Measurements from ENCODE around the gene MMP19. TPM values are rescaled to one million over a fixed set of nuclear protein-coding genes. Genes with fewer than 3 reads are reported as not detected.
"Not testable (repeated sequence)": the region's sequence is repeated elsewhere in the genome, so short reads cannot be mapped to it uniquely, and the experiment has no call there.

The MMP19 gene, protein sequence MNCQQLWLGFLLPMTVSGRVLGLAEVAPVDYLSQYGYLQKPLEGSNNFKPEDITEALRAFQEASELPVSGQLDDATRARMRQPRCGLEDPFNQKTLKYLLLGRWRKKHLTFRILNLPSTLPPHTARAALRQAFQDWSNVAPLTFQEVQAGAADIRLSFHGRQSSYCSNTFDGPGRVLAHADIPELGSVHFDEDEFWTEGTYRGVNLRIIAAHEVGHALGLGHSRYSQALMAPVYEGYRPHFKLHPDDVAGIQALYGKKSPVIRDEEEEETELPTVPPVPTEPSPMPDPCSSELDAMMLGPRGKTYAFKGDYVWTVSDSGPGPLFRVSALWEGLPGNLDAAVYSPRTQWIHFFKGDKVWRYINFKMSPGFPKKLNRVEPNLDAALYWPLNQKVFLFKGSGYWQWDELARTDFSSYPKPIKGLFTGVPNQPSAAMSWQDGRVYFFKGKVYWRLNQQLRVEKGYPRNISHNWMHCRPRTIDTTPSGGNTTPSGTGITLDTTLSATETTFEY
- not detected for total RNA-seq

DNA sequence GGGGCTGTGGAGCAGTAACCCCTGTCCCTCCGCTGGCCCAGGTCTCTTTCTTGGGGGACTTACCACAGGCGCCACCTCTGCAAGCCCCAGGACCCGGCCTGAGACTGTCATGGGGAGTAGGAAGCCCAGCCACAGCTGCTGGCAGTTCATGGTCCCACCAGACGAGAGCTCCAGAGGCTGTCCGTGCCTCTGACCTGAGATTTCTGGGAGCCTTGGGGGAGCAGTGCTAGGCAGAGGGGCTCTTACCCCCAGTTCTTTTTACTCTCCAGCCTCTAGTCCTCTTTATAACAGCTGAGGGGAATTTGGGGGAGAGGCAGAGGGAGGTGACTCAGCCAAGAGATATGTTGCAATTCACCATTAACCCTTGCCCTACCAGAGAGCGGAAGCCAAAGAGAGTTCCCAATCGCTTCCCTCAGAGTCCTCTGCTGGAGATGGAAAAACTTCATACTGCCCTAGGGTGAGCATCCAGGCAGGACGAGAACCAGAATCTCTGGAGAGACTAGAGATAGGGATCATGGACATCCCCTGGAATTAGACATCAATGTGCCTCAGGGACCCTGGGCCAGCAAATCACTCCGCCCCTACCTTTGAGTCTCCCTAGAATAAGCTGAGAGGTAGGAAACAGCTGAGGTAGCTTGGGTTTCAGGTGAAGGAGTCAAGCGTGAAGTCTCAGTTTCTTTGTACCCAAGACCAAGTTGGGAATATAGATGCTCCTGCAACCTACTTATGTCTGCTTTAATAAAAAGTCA lies at the start of gene MMP19:
MMP19 (minus strand) TSS at position 256 of the 749 bp plus-strand sequence; CDS start at position 150, 106 bp downstream.
- DNase-seq (ENCODE audit: low spot score in 2 of 2), result no peak
- FAIRE-seq, result no peak

DNA sequence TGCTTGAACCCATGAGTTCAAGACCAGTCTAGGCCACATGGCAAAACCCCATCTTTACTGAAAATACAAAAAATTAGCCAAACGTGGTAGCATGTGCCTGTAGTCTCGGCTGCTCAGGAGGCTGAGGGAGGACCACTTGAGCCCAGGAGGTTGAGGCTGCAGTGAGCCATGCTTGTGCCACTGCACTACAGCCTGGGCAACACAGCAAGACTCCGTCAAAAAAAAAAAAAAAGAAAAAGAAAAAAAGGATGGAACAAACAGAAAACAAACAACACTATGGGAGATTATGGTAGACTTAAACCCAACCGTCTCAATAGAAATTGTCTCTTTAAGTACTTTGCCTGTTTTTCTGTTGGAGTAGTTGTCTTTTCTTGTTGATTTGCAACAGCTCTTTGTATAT lies 48.6 kb upstream of the MMP19 start:
- DNase-seq (ENCODE audit: low spot score in 2 of 2) (no peak), FAIRE-seq (no peak)

DNA sequence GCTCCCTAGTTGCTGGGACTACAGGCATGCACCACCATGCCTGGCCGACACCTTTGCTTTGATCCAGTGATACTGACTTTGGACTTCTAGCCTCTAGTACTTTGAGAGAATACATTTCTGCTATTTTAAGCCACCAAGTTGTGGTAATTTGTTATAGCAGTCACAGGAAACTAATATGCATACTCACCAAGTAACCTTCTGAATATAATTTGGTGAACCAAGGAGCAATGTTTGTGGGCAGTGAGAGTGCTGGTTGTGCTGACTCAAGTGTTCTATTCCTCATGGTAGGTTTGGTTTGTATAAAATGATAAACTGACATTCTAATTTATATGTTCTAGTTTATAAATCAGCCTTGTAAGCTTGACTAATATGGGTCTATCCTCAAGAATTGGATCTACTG lies 42.4 kb upstream of the MMP19 start:
- FAIRE-seq, result no peak
- no peak for DNase-seq (ENCODE audit: low spot score in 2 of 2)

DNA sequence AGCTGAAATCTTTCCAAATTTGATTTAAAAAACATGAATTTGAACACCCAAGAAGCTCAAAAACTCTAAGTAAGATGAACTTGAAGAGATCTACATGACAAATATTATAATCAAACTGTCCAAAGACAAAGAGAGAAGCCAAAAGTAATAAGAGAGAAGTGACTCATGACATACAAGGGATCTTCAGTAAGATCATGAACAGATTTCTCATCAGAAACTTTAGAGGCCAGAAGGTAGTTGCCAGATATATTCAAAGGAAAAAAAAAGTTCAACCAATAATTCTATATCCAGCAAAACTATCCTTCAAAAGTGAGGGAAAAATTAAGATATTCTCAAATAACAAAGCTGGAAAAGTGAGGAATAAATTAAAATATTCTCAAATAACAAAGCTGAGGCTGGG lies 35.1 kb upstream of the MMP19 start:
- FAIRE-seq (no peak), DNase-seq (ENCODE audit: low spot score in 2 of 2) (no peak)

DNA sequence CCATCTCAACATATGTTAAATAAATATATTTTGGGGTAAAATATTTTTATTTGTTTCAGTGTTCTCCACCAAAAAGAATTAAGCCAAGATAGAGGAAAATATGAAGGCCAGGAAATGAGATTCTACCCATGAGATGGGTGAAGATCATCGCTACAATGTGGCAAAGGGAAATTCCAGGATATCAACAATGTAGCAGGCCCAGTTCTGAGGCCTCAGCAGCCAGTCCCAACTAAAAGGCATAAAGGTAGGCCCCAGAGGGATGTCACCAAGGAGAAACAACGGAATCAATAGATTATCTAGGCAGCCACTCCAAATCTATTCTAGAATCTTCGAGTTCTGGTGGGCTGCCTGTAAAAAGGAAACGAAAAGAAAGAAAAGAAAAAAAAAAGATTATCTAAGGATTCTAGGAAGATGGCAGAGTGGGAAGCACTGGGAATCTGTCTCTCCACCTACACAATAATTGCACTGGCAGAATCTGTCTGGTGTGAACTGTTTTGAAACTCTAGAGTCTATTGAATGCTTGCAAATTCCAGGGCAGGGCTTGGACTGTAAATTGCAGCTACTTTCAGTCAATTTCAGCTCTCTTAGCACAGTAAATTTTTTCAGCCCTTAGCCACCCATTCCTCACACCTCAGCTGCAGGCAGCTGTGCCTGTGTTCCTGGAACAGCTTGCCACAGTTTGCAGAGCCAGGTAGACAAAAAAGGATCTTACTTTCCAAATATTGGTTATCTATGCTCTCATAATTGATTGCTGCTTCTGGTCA lies 33.1 kb upstream of the MMP19 start:
- DNase-seq (ENCODE audit: low spot score in 2 of 2) (no peak), FAIRE-seq (no peak)

DNA sequence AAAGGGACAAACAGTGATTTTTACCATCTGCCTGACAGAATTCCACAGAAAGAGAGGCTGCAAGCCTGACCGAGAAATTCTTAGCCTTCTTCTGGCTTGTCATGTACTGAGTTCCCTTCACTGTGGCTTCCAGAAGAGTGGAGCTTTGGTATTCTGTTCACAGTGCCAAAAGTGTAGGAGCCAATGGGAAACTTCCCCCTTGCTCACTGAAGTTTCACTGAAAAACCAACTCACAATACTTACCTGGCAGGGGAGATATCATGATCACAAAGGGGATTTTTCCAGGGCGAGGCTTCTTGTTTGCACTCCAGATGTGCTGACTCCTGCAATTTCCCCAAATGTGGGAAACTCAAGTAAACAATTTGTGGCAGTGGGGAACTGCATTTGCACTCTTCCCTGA lies 31.7 kb upstream of the MMP19 start:
- DNase-seq (ENCODE audit: low spot score in 2 of 2), result no peak
- no peak for FAIRE-seq

DNA sequence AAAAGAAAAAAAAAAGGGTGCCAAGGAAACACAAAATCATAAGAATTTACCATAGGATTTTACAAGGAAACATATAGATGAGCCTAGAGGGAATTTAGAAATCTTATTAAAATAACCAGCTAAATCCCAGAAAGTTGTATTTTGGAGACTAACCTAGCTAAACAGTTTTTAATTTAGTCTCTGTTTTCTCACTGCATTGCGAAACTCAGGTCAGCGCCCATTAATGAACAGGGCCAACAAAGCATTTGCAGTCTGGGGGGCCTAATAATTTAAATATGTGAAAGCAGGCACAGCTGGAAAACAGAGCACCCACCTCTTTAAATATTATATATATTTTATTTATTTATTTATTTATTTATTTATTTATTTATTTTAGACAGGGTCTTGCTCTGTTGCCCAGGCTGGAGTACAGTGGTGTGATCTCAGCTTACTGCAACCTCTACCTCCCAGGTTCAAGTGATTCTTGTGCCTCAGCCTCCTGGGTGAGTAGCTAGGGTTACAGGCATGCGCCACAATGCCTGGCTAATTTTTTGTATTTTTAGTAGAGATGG lies 23.8 kb upstream of the MMP19 start:
- DNase-seq (ENCODE audit: low spot score in 2 of 2); FAIRE-seq: not testable (repeated sequence)

DNA sequence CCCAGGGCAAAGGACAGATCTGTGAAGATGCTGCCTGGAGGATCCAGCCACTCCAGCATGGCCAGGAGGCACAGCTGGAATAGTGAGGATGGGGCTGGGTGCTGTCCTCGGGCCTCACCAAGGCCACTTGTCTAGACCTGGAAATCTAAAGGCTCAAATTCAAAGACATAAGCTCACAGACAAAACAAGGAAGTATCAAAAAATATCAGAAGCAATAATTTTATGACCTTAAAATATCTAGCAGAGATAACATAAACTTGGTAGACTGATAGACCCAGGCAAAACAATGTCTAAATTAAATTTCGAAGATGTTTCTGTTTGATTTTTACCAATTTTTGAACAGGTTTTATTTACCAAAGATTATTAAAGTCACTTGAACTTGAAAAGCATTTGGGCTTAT lies 22.6 kb upstream of the MMP19 start:
- FAIRE-seq (no peak), DNase-seq (ENCODE audit: low spot score in 2 of 2) (no peak)

DNA sequence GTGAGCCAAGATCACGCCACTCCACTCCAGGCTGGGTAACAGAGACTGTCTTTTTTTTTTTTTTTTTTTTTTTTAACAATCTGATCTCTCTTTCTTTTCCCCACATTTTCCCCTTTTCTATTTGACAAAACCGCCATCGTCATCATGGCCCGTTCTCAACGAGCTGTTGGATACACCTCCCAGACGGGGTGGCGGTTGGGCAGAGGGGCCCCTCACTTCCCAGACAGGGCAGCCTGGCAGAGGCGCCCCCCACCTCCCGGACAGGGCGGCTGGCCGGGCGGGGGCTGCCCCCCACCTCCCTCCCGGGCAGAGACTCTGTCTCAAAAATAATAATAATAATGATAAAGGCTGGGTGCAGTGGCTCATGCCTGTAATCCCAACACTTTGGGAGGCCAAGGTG lies 20.2 kb upstream of the MMP19 start:
- not testable (repeated sequence) for DNase-seq (ENCODE audit: low spot score in 2 of 2); FAIRE-seq

DNA sequence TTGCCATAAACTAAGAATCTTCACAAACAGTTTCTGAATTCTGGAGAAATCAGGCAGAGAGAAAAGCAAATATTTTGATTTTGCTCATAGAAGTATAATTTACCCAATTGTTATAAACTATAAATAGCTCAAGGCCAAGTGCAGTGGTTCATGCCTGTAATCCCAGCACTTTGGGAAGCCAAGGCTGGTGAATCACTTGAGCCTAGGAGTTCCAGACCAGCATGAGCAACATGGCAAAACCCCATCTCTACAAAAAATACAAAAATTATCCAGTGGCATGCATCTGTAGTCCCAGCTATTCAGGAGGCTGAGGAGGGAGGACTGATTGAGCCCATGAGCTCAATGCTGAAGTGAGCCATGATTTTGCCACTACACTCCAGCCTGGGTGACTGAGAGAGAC lies 19.6 kb upstream of the MMP19 start:
- FAIRE-seq, result no peak

DNA sequence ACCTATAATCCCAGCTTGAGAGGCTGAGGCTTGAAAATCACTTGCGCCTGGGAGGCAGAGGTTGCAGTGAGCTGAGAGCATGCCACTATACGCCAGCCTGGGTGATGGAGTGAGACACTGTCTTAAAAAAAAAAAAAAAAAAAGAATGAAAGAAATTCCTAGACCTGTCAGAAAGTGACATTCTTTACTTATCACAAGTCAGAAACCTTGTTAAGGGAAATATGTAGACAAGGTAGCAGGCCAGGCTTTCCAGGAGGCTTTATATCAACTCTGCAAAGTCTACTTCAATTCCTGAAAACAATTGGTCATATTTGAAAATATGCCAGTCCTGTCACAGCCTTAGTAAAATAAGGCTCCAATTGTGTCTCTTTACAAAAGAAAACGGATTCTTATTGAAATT lies 19.1 kb upstream of the MMP19 start:
- FAIRE-seq (no peak), DNase-seq (ENCODE audit: low spot score in 2 of 2) (no peak)

More for the DNA sequence above, 19.6 kb upstream of the MMP19 start:
- DNase-seq (ENCODE audit: low spot score in 2 of 2), result no peak

DNA sequence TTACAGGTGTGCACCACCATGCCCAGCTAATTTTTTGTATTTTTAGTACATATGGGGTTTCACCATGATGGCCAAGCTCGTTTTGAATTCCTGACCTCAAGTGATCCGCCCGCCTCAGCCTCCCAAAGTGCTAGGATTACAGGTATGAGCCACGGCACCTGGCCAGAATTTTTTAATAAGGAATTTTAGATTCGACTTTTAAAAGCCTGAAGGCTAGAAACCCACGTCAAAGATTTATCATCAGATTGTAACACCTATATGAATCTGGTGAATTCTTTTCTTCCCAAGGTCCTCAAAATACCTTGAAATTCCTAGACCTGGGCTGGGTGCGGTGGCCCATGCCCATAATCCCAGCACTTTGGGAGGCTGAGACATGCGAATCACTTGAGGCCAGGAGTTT lies 18.7 kb upstream of the MMP19 start:
- DNase-seq (ENCODE audit: low spot score in 2 of 2), result no peak
- no peak for FAIRE-seq

DNA sequence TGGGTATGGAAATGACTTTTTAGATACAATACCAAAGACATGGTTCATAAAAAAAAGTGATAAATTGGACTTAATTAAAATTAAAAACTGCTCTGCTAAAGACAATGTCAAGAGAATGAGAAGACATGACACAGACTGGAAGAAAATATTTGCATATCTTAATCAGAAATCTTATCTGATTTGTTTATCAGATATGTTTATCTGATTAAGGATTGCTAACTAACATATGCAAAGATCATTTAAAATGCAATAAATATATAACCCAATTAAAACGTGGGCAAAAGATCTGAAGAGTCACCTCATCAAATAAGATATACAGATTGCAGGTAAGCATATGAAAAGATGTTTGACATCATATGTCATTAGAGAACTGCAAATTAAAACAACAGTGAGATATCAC lies 10.0 kb upstream of the MMP19 start:
- FAIRE-seq (no peak), DNase-seq (ENCODE audit: low spot score in 2 of 2) (no peak)

DNA sequence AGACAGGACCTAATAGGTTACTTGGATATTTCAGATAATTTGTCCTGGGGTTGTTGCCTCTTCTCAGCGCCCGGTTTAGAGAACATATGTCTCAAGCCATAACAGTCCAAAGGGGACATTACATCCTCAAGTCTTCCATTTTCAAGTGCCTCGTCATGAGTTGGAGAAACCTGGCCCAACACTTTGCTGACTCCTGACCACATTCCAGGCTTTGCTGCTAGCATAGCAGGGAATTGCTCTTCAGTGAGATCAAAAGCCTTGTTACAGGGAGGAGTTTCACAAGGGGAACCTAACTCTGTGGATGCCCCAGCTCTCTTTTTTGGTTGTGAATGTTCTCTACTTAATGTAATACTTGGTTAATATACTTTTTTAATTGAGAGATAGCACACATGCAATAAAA lies 8.2 kb upstream of the MMP19 start:
- DNase-seq (ENCODE audit: low spot score in 2 of 2) (no peak), FAIRE-seq (no peak)

DNA sequence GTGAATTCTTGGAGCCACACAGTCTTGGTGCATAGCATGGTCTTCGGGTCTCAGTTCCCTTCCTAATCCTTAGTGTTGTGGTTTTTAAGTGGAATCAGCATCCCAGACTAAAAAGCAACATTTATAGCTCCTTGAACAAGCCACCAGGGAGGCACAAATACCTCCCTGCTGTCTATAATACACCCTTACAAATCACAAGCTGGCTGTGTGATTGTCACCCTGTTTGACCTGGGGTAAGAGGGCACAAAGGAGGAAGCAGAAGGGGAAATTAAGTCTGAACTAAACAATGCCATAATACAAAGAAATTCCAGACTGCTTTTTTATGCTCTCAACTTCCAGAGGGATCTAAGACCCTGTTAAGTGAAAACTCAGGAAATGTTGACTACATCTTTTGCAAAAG lies 7.7 kb upstream of the MMP19 start:
- DNase-seq (ENCODE audit: low spot score in 2 of 2), result no peak
- FAIRE-seq, result no peak

DNA sequence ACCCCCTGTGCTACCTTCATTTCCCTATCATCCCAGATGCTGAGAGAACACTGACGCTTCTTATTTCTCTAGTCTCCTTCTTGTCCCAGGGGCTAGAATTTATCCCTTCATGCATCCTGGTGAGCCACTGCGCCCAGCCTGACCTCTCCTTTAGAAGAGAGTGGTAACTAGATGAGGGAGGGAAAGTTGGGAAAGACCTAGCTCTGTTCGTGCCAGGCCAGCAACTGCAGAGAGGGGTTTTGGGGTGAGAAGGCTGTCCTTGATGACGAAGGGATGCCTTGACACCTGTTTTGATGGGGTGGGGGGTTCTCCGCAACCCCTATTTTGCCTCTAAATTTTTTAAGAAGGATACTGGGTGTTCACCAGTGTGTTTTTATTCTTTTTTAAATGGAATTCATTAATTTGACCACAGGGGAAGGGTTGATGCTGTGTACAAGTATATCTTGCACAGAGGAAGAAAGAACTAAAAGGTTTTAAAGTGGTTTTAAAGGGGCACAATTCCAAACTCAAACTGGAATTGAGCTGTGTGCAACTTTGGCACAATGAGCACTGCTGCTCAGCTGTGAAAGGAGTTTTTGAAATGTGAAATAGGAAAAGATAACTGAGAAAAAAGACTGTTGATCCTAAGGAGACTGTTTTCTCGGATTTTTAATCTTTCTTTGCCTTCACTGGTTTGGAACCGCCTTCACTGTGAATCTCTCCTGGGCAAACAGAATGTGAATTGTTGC lies 7.0 kb upstream of the MMP19 start:
- FAIRE-seq, result no peak
- no peak for DNase-seq (ENCODE audit: low spot score in 2 of 2)

DNA sequence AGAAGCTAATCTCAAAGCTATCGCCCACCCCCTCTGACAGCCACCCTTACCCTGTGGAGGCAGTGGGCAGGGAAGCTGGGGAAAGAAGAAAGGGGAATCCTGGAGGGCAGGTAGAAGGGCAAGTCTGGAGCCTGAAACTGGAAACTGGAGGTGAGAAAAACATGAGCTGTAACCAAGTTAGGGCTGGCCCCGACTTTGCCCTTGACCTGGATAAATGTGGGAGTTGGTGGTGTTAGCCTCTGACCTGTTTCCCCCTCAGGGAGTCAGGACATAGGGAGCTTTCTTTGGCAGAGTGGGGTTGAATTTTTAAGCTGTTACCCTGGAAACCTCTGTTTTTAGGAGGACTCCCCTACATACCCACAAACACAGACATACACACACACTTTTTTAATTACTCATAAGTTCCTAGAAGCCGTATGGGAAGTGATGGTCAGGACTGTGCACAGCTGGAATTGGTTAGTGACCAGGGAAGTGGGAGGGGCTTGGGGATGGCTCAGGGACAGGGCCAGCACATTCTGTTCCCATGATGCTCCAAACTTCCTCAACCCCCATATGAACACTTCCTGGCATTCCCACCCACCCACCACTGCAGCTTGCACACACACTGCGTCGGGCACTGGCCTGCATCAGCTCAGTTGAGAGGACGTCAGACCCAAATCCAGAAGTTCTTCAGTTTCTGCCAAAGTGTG lies 5.0 kb upstream of the MMP19 start:
- DNase-seq (ENCODE audit: low spot score in 2 of 2) (peak in 1 of 2 donors; percentile 40), FAIRE-seq (no peak)

DNA sequence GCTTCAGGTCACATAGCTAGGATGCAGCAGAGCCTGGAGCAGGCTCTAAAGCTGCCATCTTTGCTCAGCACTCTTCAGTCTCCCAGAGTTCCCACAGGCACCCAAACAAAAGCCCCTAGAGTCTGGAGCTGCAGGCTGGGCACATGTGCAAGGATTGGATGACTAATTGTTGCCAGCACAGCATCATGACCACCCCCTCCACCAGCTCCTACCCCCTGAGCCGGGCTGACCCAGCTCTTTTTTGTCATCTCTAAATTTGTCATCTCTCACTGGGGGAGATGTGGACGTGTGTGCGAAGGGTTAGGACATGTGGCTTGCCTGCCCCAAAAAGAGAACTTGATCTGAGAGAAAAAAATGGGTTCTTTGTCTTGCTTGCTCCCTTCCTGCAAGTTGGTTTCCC lies 4.3 kb upstream of the MMP19 start:
- no peak for DNase-seq (ENCODE audit: low spot score in 2 of 2)
- FAIRE-seq, result no peak

DNA sequence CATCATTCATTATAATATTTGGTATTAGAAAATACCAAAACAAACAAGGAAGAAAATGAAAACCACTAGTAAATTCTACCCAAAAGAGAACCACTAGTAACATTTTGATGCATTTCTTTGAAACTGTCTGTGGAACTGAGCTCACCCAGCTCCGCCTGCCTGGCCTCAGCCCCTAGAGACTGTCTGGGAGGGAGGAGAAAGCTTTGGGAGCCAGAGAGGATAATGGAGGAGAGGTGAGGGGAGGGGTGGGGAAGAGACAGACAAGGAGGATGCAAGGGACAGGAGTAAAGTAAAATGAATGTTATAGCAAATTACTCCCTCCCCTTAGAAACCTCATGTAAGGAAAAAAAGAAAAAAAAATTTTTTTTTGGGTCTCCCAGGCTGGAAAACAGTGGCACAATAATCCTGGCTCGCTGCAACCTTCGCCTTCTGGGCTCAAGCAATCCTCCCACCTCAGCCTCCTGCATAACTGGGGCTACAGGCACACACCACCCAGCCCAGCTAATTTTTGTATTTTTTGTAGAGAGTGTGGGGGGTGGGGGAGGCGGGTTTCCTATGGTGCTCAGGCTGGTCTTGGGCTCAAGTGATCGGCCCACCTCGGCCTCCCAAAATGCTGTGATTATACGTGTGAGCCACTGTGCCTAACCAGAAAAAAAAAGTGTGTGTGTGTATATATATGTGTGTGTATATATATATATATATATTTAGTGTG lies 3.2 kb upstream of the MMP19 start:
- FAIRE-seq (no peak), DNase-seq (ENCODE audit: low spot score in 2 of 2) (no peak)

Data from frontal cortex (tissue), 4 donors.